Left lung (tissue), 10 donors: ENCODE measurements around the gene MAIP1. TPM values are rescaled to one million over a fixed set of nuclear protein-coding genes. Genes with fewer than 3 reads are reported as not detected.

Experiments
- ATAC-seq: fragments of 200-7000 bp; cut with Tn5 transposase; one replicate; pipeline ENCODE4 v1.9.1; 2020; ENCODE audit warnings: moderate library complexity
- DNase-seq, 4 donors: peaks; one replicate each; pipeline ENCODE4 v3.0.0-alpha.2; 2013 to 2020
- H3K27ac ChIP-seq, 2 donors: fragments of 200-600 bp; sonication (generic) in 1 of 2; one replicate each; pipeline versions ENCODE4 v1.5.0 to v1.8.0; 2020 to 2021
- H3K27me3 ChIP-seq, 2 donors: fragments of 200-600 bp; sonication (generic) in 1 of 2; one replicate each; pipeline versions ENCODE4 v1.5.0 to v1.8.0; 2020 to 2021
- H3K36me3 ChIP-seq, 2 donors: fragments of 200-600 bp; sonication (generic) in 1 of 2; one replicate each; pipeline versions ENCODE4 v1.5.0 to v1.8.0; 2020 to 2021
- H3K4me1 ChIP-seq, 2 donors: fragments of 200-600 bp; one replicate each; pipeline ENCODE4 v1.8.0; 2021
- H3K4me3 ChIP-seq, 2 donors: fragments of 200-600 bp; sonication (generic) in 1 of 2; one replicate each; pipeline versions ENCODE4 v1.5.0 to v1.8.0; 2020 to 2021; ENCODE audit warnings: mild to moderate bottlenecking in 1 of 2
- H3K9me3 ChIP-seq, 2 donors: fragments of 200-600 bp; sonication (generic) in 1 of 2; one replicate each; pipeline versions ENCODE4 v1.5.0 to v1.8.0; 2020 to 2021
- CTCF ChIP-seq, 2 donors: fragments of 200-600 bp; sonication (generic) in 1 of 2; IDR thresholded peaks; one replicate each; pipeline versions ENCODE4 v1.5.0 to v1.8.0; 2021; ENCODE audit warnings: antibody characterized with exemption in 2 of 2
- intact Hi-C, 2 donors: fragments of 100-400 bp; cut with DNase I; formaldehyde crosslinking; loops; one replicate each; pipeline versions ENCODE4 v1.11.2 to v1.14.2; 2022
- polyA plus RNA-seq, 6 donors: library from polyadenylated mRNA; unstranded; fragments of 120-200 nt; gene quantifications; one replicate each; pipeline ENCODE4 v1.2.1, GENCODE V29; 2013; ENCODE audit not compliant: insufficient read length in 6 of 6
- total RNA-seq, 2 donors: library from RNA; stranded (reverse); fragmentation: NEBNext Ultra II Directional; extraction: Animal tissue kit (Norgen Biotek cat#: 25700); gene quantifications; one replicate each; pipeline ENCODE4 v1.2.1, GENCODE V29; 2021
- donor health status: DM: no; HTN: yes; CAD: no.
- donor health status: DM: no; HTN: no; CAD: no.

Gene MAIP1
- total and polyA plus RNA-seq, 8 donors: 14.7 to 25.8 (median 22.1) TPM

- no peak for TF ChIP-seq CTCF (IDR thresholded peaks at IDR 0.05)
- peaks cover 0 to 6% of the 10 kb centered on the region in 2 donors for H3K4me1 ChIP-seq
- intact Hi-C loops: loop anchor here in 1 of 2 donors (5.0 kb wide), 1 partner anchor 509 kb away; no protein-coding TSS in a partner anchor
- ATAC-seq: peak; percentile 67
- H3K36me3 ChIP-seq: no peaks in the 10 kb centered on the region
- no peak for DNase-seq
- H3K27me3 ChIP-seq: no peaks in the 10 kb centered on the region
- H3K9me3 ChIP-seq: no peaks in the 10 kb centered on the region
- H3K27ac ChIP-seq: no peak overlapping the region
- H3K4me3 ChIP-seq: no peak overlapping the region
These were observed 22.6 kb downstream of the MAIP1 start for GRCh38 chr2:199977984-199978415.

GRCh38 chr2:199979398-199979797, 24.0 kb downstream of the MAIP1 start:
- TF ChIP-seq CTCF (IDR thresholded peaks at IDR 0.05): no peak
- no peaks in the 10 kb centered on the region for H3K27me3 ChIP-seq

GRCh38 chr2:199979832-199980628, 24.6 kb downstream of the MAIP1 start:
- no peak overlapping the region for H3K27ac ChIP-seq
- peaks cover 0 to 6% of the 10 kb centered on the region in 2 donors for H3K4me1 ChIP-seq
- no peaks in the 10 kb centered on the region for H3K27me3 ChIP-seq
- H3K36me3 ChIP-seq: no peaks in the 10 kb centered on the region
- ATAC-seq (peak; percentile 89), DNase-seq (peak; percentile 77 to 84 (median 80))
- TF ChIP-seq CTCF (IDR thresholded peaks at IDR 0.05): peak; percentile 72 to 95
- H3K9me3 ChIP-seq: no peaks in the 10 kb centered on the region
- no peak overlapping the region for H3K4me3 ChIP-seq
- intact Hi-C loops: loop anchor here in 1 of 2 donors (5.0 to 10.0 kb wide), 2 partner anchors 325 to 507 kb away; partner anchors contain the start of gene SPATS2L

More at GRCh38 chr2:199979398-199979797, 24.0 kb downstream of the MAIP1 start:
- H3K4me1 ChIP-seq: peaks cover 0 to 6% of the 10 kb centered on the region in 2 donors
- intact Hi-C loops: loop anchor here in 1 of 2 donors (5.0 kb wide), 1 partner anchor 508 kb away; no protein-coding TSS in a partner anchor
- H3K36me3 ChIP-seq: no peaks in the 10 kb centered on the region
- no peak overlapping the region for H3K27ac ChIP-seq
- no peaks in the 10 kb centered on the region for H3K9me3 ChIP-seq
- DNase-seq (no peak), ATAC-seq (no peak)
- H3K4me3 ChIP-seq: no peak overlapping the region

GRCh38 chr2:199982126-199982843, 26.9 kb downstream of the MAIP1 start:
- Histone ChIP-seq H3K4me3 (no peak overlapping the region), H3K27me3 (no peaks in the 10 kb centered on the region), H3K27ac (no peak overlapping the region), H3K36me3 (no peaks in the 10 kb centered on the region), H3K9me3 (no peaks in the 10 kb centered on the region), H3K4me1 (peaks cover 0 to 6% of the 10 kb centered on the region in 2 donors)
- intact Hi-C loops: loop anchor here in 1 of 2 donors (10.0 kb wide), 1 partner anchor 323 kb away; the partner anchor contains the start of gene SPATS2L
- no peak for TF ChIP-seq CTCF (IDR thresholded peaks at IDR 0.05)
- DNase-seq (peak in 1 of 4 donors; percentile 59), ATAC-seq (no peak)
